ENCODE data around the gene IRF1. TPM values are rescaled to one million over a fixed set of nuclear protein-coding genes. Genes with fewer than 3 reads are reported as not detected.

Gene IRF1
- total RNA-seq, 4 donors from 2014 or later, result 40.8 to 86.9 (median 65.5) TPM

DNA sequence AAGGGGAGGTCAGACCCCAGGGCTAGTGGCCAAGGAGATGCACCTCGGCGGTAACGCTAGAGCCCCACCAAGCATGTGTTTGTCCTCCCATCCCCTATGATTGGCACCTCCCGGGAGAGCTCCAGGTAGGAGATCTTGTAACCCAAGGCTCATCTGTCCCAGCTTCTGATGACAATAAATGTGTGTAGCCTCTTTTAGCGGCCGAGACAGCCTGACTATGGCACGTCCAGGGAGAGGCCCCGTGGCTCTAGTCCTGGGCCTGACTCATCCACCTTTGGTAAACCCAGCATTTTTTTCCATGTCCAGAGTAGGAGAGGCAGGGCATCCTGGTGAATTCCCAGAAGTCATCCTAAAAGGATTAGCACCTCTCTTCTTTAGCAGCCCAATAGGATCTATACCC lies 39.2 kb downstream of the IRF1 start:
- H3K4me1 ChIP-seq, result peaks cover 21 to 29% (median 23%) of the 10 kb centered on the region in 4 donors
- intact Hi-C loops (cut with DNase I; ENCODE audit: low total_unique reads), result no loop called here
- TF ChIP-seq EP300 (IDR thresholded peaks at IDR 0.05; ENCODE audit: low read depth), result no peak
- TF ChIP-seq POLR2A (IDR thresholded peaks at IDR 0.05), result no peak
- no peak for TF ChIP-seq CTCF (IDR thresholded peaks at IDR 0.05)
- TF ChIP-seq POLR2AphosphoS5 (IDR thresholded peaks at IDR 0.05), result no peak
- H3K9me3 ChIP-seq, result no peaks in the 10 kb centered on the region
- no peak for DNase-seq
- in situ Hi-C loops (cut with MboI; ENCODE audit: low pct_ligation_motif_present in 1 of 4, low pct_unique_long_range_greater_than_20kb in 1 of 4, low sequenced_read_pairs in 3 of 4), result no loop called here
- H3K27me3 ChIP-seq, result no peaks in the 10 kb centered on the region
- WGBS, 2 donors (ENCODE audit: low coverage in 1 of 2), result 90 to 93% methylated on average over 4 to 8 of the region's 8 CpGs
- no peak overlapping the region for H3K27ac ChIP-seq
- no peak overlapping the region for H3K4me3 ChIP-seq
- H3K36me3 ChIP-seq, result no peaks in the 10 kb centered on the region

- Histone ChIP-seq H3K27ac (no peak overlapping the region), H3K27me3 (no peaks in the 10 kb centered on the region), H3K9me3 (no peaks in the 10 kb centered on the region), H3K4me1 (peaks cover 19 to 34% (median 25%) of the 10 kb centered on the region in 4 donors), H3K4me3 (no peak overlapping the region), H3K36me3 (no peaks in the 10 kb centered on the region)
- in situ Hi-C loops (cut with MboI; ENCODE audit: low pct_ligation_motif_present in 1 of 4, low pct_unique_long_range_greater_than_20kb in 1 of 4, low sequenced_read_pairs in 3 of 4) (no loop called here), intact Hi-C loops (cut with DNase I; ENCODE audit: low total_unique reads) (no loop called here)
- WGBS, 2 donors (ENCODE audit: low coverage in 1 of 2), result 100% methylated on average over 1 of the region's 1 CpG; no CpG with 5 or more reads in 1 of the 2 donors
- no peak for TF ChIP-seq EP300 (IDR thresholded peaks at IDR 0.05; ENCODE audit: low read depth)
- TF ChIP-seq CTCF (IDR thresholded peaks at IDR 0.05), result no peak
- TF ChIP-seq POLR2AphosphoS5 (IDR thresholded peaks at IDR 0.05), result no peak
- DNase-seq, result no peak
Observed at GRCh38 chr5:132449060-132449459, 41.5 kb downstream of the IRF1 start.

DNA sequence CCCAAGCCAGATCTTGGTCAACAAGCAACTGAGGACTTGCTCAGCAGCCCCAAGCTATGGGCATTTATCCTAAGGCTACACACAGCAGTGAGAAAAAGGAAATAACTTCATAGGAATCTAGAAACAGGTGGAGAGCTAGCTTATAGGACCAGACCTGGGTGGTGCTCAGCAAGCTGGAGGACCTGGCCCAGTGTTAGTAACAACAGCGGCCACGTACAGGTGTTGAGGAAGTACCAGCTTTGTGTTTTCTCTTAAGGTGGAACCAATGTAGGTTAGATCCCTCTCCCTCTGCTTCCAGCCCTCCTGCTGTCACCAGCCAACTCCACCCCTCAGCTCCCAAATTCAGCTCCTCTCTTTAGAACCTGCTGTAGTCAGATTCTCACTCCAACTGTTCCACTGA lies 43.4 kb downstream of the IRF1 start:
- no peak overlapping the region for H3K4me3 ChIP-seq
- WGBS, 2 donors (ENCODE audit: low coverage in 1 of 2), result 52% methylated on average over 2 of the region's 2 CpGs; no CpG with 5 or more reads in 1 of the 2 donors
- intact Hi-C loops (cut with DNase I; ENCODE audit: low total_unique reads), result no loop called here
- in situ Hi-C loops (cut with MboI; ENCODE audit: low pct_ligation_motif_present in 1 of 4, low pct_unique_long_range_greater_than_20kb in 1 of 4, low sequenced_read_pairs in 3 of 4), result no loop called here
- DNase-seq, result no peak
- peak overlapping the region; percentile 48 to 73 (median 66) for H3K27ac ChIP-seq
- TF ChIP-seq POLR2AphosphoS5 (IDR thresholded peaks at IDR 0.05) (no peak), CTCF (IDR thresholded peaks at IDR 0.05) (no peak), EP300 (IDR thresholded peaks at IDR 0.05; ENCODE audit: low read depth) (no peak), POLR2A (IDR thresholded peaks at IDR 0.05) (no peak)
- no peaks in the 10 kb centered on the region for H3K27me3 ChIP-seq
- H3K9me3 ChIP-seq, result no peaks in the 10 kb centered on the region
- H3K36me3 ChIP-seq, result no peaks in the 10 kb centered on the region
- peaks cover 19 to 34% (median 25%) of the 10 kb centered on the region in 4 donors for H3K4me1 ChIP-seq

GRCh38 chr5:132446621-132447020 lies 44.0 kb downstream of the IRF1 start:
- intact Hi-C loops (cut with DNase I; ENCODE audit: low total_unique reads), result no loop called here
- Histone ChIP-seq H3K9me3 (no peaks in the 10 kb centered on the region), H3K4me1 (peaks cover 19 to 36% (median 26%) of the 10 kb centered on the region in 4 donors), H3K4me3 (no peak overlapping the region), H3K27me3 (no peaks in the 10 kb centered on the region), H3K36me3 (no peaks in the 10 kb centered on the region), H3K27ac (peak overlapping the region; percentile 48 to 73 (median 66))
- TF ChIP-seq POLR2AphosphoS5 (IDR thresholded peaks at IDR 0.05) (peak in 1 of 3 donors; percentile 58), CTCF (IDR thresholded peaks at IDR 0.05) (no peak), POLR2A (IDR thresholded peaks at IDR 0.05) (no peak), EP300 (IDR thresholded peaks at IDR 0.05; ENCODE audit: low read depth) (no peak)
- peak; percentile 66 for DNase-seq
- in situ Hi-C loops (cut with MboI; ENCODE audit: low pct_ligation_motif_present in 1 of 4, low pct_unique_long_range_greater_than_20kb in 1 of 4, low sequenced_read_pairs in 3 of 4), result no loop called here
- WGBS, 2 donors (ENCODE audit: low coverage in 1 of 2), result 27 to 45% methylated on average over 3 to 6 of the region's 6 CpGs

Measured in transverse colon (tissue), 4 donors.